LHCN-M2 (cell line): ENCODE data around the gene TSC22D1. TPM values are rescaled to one million over a fixed set of nuclear protein-coding genes. Genes with fewer than 3 reads are reported as not detected.

Experiments used
- DNase-seq: peaks from one replicate; pipeline ENCODE4 v3.0.0-alpha.2; 2012; ENCODE audit warnings: low read depth
- total RNA-seq: library from RNA; depleted of rRNA; stranded (reverse); fragments of >200 nt; gene quantifications from 2 replicates; pipeline ENCODE4 v1.2.3, GENCODE V29; 2014

The TSC22D1 gene
- total RNA-seq, 1 experiment from 2014 or later = 44.7 TPM

DNA sequence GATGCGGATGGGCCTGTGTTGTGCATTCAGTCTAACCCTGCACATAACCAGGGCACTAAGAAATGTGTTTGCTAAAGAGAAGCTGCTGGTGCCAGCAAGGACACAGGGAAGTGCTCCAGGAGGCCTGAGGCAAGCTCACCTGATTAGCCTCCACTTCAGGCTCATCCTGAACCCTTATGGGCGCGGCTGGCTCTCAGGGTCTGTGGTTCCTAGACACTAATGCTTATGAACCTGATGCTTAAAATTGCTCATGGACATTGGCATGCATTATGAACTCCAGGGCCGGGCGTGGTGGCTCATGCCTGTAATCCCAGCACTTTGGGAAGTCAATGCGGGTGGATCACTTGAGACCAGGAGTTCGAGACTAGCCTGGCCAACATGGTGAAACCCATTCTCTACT is 168.2 kb downstream of the TSC22D1 start:
- DNase-seq = no peak

- no peak for DNase-seq
These were observed 168.8 kb downstream of the TSC22D1 start for GRCh38 chr13:44407379-44407778.

- DNase-seq = no peak
These were observed 169.5 kb downstream of the TSC22D1 start for GRCh38 chr13:44406617-44407016.

GRCh38 chr13:44404261-44405132 is 171.6 kb downstream of the TSC22D1 start:
- no peak for DNase-seq

DNA sequence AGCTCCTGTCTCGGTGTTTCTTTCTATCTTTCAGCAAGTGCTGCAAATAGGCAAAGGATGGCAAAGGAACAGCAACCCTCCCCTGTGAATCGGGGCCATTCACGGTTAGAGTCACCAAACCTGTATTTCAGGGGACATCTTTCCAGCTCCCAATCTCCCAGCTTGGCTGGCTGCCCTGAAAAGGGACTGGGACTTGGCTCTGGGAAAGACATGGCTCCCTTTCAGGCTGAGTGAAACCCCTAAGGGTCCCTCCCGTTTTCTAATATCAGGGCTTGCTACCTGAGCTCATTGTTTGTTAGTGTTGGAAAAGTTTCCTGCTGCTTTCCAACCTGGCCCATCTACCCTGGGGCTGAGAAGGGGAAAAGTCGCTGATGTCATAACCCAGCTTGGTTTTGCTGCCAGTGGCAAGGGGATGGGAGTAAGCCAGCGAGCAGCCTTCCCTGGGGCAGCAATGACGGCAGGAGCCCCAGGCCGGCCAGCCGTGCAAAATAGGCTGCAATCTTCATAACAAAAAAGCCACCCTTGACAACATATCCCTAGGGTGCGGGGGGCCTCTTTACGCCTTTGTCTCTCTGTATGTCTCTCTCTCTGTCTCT is 172.6 kb downstream of the TSC22D1 start:
- DNase-seq = no peak

GRCh38 chr13:44402899-44403445 is 173.2 kb downstream of the TSC22D1 start:
- no peak for DNase-seq

GRCh38 chr13:44401577-44401976 is 174.6 kb downstream of the TSC22D1 start:
- no peak for DNase-seq

GRCh38 chr13:44400736-44401135 is 175.4 kb downstream of the TSC22D1 start:
- DNase-seq = no peak

DNA sequence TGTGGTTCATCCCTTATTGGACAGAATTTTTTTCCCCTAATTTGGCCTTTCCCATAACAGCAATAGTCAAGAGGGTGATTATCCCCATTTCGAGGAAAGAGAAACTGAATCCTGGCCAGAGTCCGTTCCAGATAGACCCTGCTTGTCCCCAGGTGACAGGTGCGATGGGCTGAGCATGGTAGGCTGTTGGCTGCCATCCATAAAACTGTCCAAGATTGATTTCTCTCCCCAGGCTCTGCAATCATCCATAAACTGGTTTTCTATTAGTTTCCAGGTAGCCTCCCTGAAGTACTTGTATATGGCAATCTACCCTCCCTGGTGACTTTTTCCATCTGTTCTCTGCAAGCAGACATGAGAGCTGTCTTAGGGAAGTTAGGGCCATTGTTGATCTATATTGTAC is 177.1 kb downstream of the TSC22D1 start:
- DNase-seq = no peak

DNA sequence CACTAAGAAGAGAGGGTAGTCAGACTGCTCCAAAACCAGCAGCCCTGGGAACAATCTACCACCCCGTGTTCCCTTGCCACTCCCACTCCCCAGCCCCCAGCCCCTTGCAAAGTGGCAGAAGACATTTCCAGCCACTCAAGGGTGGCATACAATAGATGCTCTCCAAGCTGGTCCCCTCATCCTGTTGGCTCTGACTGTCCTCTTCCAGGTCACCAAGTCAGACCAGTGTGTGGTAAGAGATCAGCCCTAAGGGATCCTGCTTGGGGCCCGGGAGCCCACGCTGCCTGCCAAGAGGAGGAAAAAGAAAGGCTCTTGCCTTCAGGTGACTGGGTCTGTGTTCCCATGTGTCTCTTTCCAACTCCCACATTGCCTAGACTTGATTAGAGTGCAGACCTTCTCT is 177.5 kb downstream of the TSC22D1 start:
- DNase-seq = no peak

GRCh38 chr13:44397766-44398223 is 178.3 kb downstream of the TSC22D1 start:
- DNase-seq = peak; percentile 74

DNA sequence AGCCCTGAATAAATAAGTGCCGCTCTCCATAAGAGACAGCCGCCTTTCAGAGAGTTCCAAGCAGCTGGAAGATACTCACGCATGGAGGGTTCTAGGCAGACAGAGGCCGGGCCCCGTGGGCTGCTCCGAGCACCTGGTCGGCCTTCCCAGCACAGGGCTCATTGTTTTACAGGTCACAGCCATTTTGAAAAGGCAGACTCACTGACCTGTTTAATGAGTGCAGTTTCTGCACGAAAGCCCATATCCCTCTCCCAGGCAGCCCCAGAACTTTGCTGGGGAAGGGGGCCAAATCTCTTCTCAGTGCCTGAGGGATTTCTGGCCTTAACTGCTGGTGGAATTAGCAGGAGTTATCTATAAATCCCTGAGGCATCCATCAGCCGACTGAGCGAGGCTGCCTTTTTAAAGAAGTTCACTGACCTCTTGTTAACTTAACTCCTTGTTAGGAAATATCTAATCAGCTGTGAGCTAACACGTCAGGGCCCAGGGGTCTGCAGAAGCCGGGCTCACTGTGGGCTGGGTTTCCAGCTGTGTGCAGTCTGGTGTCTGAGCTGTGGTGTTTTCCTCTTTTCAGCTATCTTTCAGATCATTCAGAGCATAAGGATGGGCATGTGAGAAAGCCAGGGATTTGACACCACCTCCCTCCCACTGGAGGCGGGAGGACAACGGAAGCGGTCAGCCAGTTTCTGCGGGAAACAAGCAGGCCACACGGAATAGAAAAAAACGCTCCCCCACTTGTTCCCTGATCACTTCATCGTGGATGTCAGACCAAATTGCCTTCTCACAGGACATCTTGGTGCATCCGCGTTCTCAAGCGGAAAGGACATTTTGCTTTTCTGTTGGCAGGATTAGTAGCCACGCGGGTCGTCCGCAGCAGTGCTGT is 179.2 kb downstream of the TSC22D1 start:
- DNase-seq = peak; percentile 57

- DNase-seq = peak; percentile 21
These were observed 180.0 kb downstream of the TSC22D1 start for GRCh38 chr13:44395976-44396694.

DNA sequence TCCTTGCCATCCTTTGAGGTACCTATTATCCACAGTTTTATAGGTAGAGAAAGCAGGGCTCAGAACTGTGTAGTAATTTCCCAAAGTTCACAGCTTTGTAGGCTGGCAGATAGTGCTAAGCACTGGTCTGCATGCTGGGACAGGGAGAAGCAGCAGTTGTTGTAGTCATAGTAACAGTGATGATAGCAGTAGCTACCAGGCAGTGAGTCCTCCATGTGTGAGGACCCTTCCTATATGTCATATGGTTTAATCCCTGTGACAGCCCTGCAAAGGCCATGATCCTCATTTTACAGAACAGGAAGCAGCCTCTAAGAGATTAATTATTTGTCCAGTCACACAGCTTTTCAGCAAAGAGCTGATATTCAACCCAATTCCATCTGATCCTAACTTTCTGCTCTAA is 181.5 kb downstream of the TSC22D1 start:
- no peak for DNase-seq

- no peak for DNase-seq
These were observed 182.7 kb downstream of the TSC22D1 start for GRCh38 chr13:44393391-44393790.

DNA sequence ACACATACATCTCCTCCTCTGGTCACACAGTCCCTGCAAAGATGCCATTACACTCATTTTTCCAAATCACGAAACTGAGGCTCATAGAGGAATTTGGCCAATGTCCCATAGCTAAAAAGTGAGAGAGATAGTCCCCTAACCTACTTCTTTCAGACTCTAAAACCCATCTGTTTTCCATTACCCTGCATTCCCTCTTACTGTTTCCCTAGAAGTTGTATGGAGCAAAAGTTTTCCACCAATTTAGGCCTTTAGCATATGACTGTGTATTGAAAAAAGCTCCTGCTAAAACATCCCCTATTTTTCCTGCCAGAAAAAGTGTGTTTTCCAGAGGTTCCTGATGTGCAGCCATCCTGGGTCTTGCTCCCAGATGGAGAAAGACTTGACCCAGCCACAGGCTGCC is 186.3 kb downstream of the TSC22D1 start:
- no peak for DNase-seq

- DNase-seq = no peak
These were observed 187.0 kb downstream of the TSC22D1 start for GRCh38 chr13:44389060-44389666.

DNA sequence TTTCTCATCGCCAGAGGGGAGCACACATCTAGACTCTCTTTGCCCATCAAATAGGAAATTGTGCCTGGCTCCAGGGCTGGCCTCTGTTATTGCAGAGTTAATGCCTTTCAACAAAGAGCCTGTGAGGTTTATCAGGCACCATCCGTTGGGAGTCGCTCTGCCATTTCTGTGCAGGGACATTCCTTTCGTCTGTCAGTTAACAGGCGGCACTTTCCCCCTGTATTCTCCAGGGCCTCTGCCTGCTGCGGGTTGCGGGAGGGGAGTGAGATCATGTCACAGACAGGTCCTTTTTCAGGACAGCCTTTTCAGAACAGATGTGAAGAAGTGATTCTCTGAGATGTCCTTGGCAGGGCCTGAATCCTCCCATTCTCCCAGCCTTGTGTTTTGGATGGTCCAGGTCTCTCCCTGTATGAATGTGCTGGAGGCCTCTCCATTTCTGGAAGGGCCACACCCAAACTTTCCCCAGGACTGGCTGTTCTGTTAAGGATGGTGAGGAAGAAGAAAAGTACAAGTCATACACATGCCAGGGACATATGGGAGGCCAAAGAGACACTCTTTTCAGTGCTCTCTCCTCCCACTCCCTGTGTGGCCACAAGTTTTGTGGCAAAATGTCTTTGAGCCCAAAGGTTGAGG is 187.6 kb downstream of the TSC22D1 start:
- DNase-seq = no peak

DNA sequence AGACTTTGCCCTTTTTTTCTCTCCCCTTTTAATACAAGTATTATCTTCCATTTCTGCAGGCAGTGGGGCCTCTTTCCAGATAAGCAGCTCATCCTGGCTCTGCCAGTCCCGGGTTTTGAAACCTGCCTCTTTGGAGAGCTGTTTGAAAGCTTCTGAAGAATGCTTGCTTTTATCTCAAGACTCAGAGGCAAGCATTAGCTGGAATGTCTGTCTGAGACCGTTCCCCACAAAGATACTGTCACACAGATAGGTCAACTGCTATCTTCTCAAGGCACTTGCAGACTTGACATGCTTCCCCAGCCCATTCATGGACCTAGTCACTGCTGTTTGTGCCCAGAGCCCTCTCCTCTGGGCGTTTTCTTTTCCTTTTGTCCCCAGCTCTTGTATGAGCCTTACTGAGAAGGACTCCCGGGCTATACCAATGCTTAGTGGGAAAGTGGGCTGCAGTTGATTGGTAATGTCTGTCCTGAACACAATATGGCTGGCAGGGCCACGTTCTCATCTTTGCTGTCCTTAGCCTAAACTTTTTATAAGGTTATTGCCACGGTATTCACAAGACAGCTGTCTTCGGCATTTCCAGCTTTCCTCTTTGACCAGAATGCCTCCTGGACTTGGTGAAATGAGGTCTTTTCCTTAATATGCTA is 189.1 kb downstream of the TSC22D1 start:
- no peak for DNase-seq

- no peak for DNase-seq
These were observed 190.3 kb downstream of the TSC22D1 start for GRCh38 chr13:44385847-44386246.
